H9 (cell line): ENCODE results near the gene CEP350. TPM values are rescaled to one million over a fixed set of nuclear protein-coding genes. Genes with fewer than 3 reads are reported as not detected.

Experiments
- DNase-seq: peaks from one replicate; pipeline ENCODE4 v3.0.0-alpha.2; 2017
- H2AFZ ChIP-seq: one replicate; pipeline ENCODE4 v1.6.1; 2013; ENCODE audit warnings: mild to moderate bottlenecking, low read length, control low read depth, moderate library complexity
- H2AK5ac ChIP-seq: 2 replicates; pipeline ENCODE4 v1.6.1; 2013; ENCODE audit warnings: low read length, control low read depth, mixed read lengths; ENCODE audit not compliant: insufficient read length
- H2BK120ac ChIP-seq: one replicate; pipeline ENCODE4 v1.6.1; 2013; ENCODE audit warnings: low read depth, mild to moderate bottlenecking, low read length, control low read depth, inconsistent platforms; ENCODE audit not compliant: poor library complexity, severe bottlenecking
- H2BK12ac ChIP-seq: 2 replicates; pipeline ENCODE4 v1.6.1; 2013; ENCODE audit warnings: low read length, control low read depth, mixed read lengths, low read depth; ENCODE audit not compliant: insufficient read length
- H2BK15ac ChIP-seq: 2 replicates; pipeline ENCODE4 v1.6.1; 2013; ENCODE audit warnings: low read depth, low read length, control low read depth
- H2BK20ac ChIP-seq: one replicate; pipeline ENCODE4 v1.6.1; 2013; ENCODE audit warnings: low read depth, mild to moderate bottlenecking, low read length, control low read depth, inconsistent platforms; ENCODE audit not compliant: poor library complexity, severe bottlenecking
- H2BK5ac ChIP-seq: 2 replicates; pipeline ENCODE4 v1.6.1; 2013; ENCODE audit warnings: low read length, control low read depth, mixed read lengths; ENCODE audit not compliant: insufficient read length
- H3K14ac ChIP-seq: 2 replicates; pipeline ENCODE4 v1.6.1; 2013; ENCODE audit warnings: low read length, control low read depth; ENCODE audit not compliant: insufficient read depth
- H3K18ac ChIP-seq: 2 replicates; pipeline ENCODE4 v1.6.1; 2013; ENCODE audit warnings: low read depth, mild to moderate bottlenecking, mixed read lengths, low read length, control low read depth; ENCODE audit not compliant: insufficient read length
- H3K23ac ChIP-seq: 2 replicates; pipeline ENCODE4 v1.6.1; 2013; ENCODE audit warnings: low read length, control low read depth, mixed read lengths, low read depth; ENCODE audit not compliant: insufficient read length
- H3K23me2 ChIP-seq: 2 replicates; pipeline ENCODE4 v1.6.1; 2013; ENCODE audit warnings: low read depth, mild to moderate bottlenecking, mixed read lengths, low read length, control low read depth; ENCODE audit not compliant: insufficient read length, poor library complexity, severe bottlenecking
- H3K27ac ChIP-seq: 2 replicates; pipeline ENCODE4 v1.5.1; 2013; ENCODE audit warnings: low read length, control low read depth, mixed read lengths, low read depth; ENCODE audit not compliant: insufficient read length
- H3K27me3 ChIP-seq: 2 replicates; pipeline ENCODE4 v1.6.1; 2013; ENCODE audit warnings: low read length, control low read depth, inconsistent platforms; ENCODE audit not compliant: insufficient read depth
- H3K4ac ChIP-seq: 2 replicates; pipeline ENCODE4 v1.6.1; 2013; ENCODE audit warnings: low read depth, mild to moderate bottlenecking, control low read depth, inconsistent platforms, low read length, moderate library complexity
- H3K4me1 ChIP-seq: 2 replicates; pipeline ENCODE4 v1.6.1; 2013; ENCODE audit warnings: low read length, control low read depth, inconsistent platforms; ENCODE audit not compliant: insufficient read depth
- H3K4me2 ChIP-seq: 2 replicates; pipeline ENCODE4 v1.6.1; 2013; ENCODE audit warnings: low read length, control low read depth, mixed read lengths; ENCODE audit not compliant: insufficient read length, insufficient read depth
- H3K56ac ChIP-seq: 2 replicates; pipeline ENCODE4 v1.6.1; 2013; ENCODE audit warnings: low read depth, mild to moderate bottlenecking, mixed read lengths, low read length, control low read depth; ENCODE audit not compliant: insufficient read length
- H3K79me1 ChIP-seq: 2 replicates; pipeline ENCODE4 v1.6.1; 2013; ENCODE audit warnings: low read depth, mild to moderate bottlenecking, moderate library complexity, low read length, control low read depth, inconsistent platforms; ENCODE audit not compliant: insufficient read depth, poor library complexity, severe bottlenecking
- H3K79me2 ChIP-seq: 2 replicates; pipeline ENCODE4 v1.6.1; 2013; ENCODE audit warnings: low read length, control low read depth, inconsistent platforms; ENCODE audit not compliant: insufficient read depth
- H3K9ac ChIP-seq: 2 replicates; pipeline ENCODE4 v1.6.1; 2013; ENCODE audit warnings: low read length, control low read depth, mixed read lengths; ENCODE audit not compliant: insufficient read length; ENCODE audit errors: extremely low read depth
- H3K9me3 ChIP-seq: one replicate; pipeline ENCODE4 v1.6.1; 2013; ENCODE audit warnings: low read depth, low read length, inconsistent platforms; ENCODE audit not compliant: control insufficient read depth
- H3T11ph ChIP-seq: one replicate; pipeline ENCODE4 v1.6.1; 2013; ENCODE audit warnings: mild to moderate bottlenecking, low read length, control low read depth, inconsistent platforms
- H4K20me1 ChIP-seq: one replicate; pipeline ENCODE4 v1.6.1; 2013; ENCODE audit not compliant: control insufficient read depth, insufficient read length, insufficient read depth
- H4K5ac ChIP-seq: 2 replicates; pipeline ENCODE4 v1.6.1; 2013; ENCODE audit warnings: low read depth, mild to moderate bottlenecking, mixed read lengths, low read length, control low read depth; ENCODE audit not compliant: insufficient read length
- H4K8ac ChIP-seq: replicated peaks from 2 replicates; pipeline ENCODE4 v1.6.1; 2013; ENCODE audit warnings: low read length, control low read depth, mixed read lengths, low read depth; ENCODE audit not compliant: insufficient read length
- H4K91ac ChIP-seq: 2 replicates; pipeline ENCODE4 v1.6.1; 2013; ENCODE audit warnings: low read depth, mild to moderate bottlenecking, moderate library complexity, mixed read lengths, low read length, control low read depth; ENCODE audit not compliant: insufficient read length
- H3K27ac Mint-ChIP-seq, 3 experiments: 2 replicates in 2 of 3; 3 replicates in 1 of 3; pipeline ENCODE4 v1.8.0; 2020 to 2021; ENCODE audit warnings: mixed read lengths in 3 of 3, mild to moderate bottlenecking in 1 of 3, moderate library complexity in 1 of 3
- H3K27me3 Mint-ChIP-seq: 2 replicates; pipeline ENCODE4 v1.8.0; 2021; ENCODE audit warnings: low read depth, mild to moderate bottlenecking, moderate library complexity, mixed read lengths
- H3K36me3 Mint-ChIP-seq, 3 experiments: 2 replicates in 2 of 3; 3 replicates in 1 of 3; pipeline ENCODE4 v1.8.0; 2020 to 2021; ENCODE audit warnings: low read depth in 3 of 3, mixed read lengths in 3 of 3; ENCODE audit not compliant: insufficient read depth in 1 of 3
- H3K4me1 Mint-ChIP-seq, 2 experiments: 2 replicates each; pipeline ENCODE4 v1.8.0; 2020; ENCODE audit warnings: mixed read lengths in 2 of 2
- H3K4me3 Mint-ChIP-seq, 2 experiments: 2 replicates in 1 of 2; 3 replicates in 1 of 2; pipeline ENCODE4 v1.8.0; 2020 to 2021; ENCODE audit warnings: mild to moderate bottlenecking in 2 of 2, mixed read lengths in 2 of 2, moderate library complexity in 1 of 2
- H3K9me3 Mint-ChIP-seq, 2 experiments: 2 replicates in 1 of 2; 3 replicates in 1 of 2; pipeline ENCODE4 v1.8.0; 2020; ENCODE audit warnings: mild to moderate bottlenecking in 2 of 2, mixed read lengths in 2 of 2, moderate library complexity in 1 of 2
- WGBS: extraction: QIAGEN DNeasy Blood & Tissue Kit; methylation state at CpG from one replicate; pipeline ENCODE4 v1.1.7; 2013; ENCODE audit warnings: missing lambda C conversion rate, low lambda C conversion rate, mixed read lengths; ENCODE audit not compliant: insufficient read length; ENCODE audit errors: extremely low coverage; 5-methylcytosine and 5-hydroxymethylcytosine counted together
- total RNA-seq: library from RNA; stranded (reverse); gene quantifications from 2 replicates; pipeline ENCODE4 v1.2.1, GENCODE V29; 2021
- TF ChIP-seq, protein P1 (sequence below): fragments of 200-600 bp; sonication (generic); conservative IDR thresholded peaks from 3 replicates; pipeline ENCODE4 v1.8.0; 2021; ENCODE audit warnings: antibody characterized with exemption, mild to moderate bottlenecking

CEP350 gene
- total RNA-seq, 1 experiment from 2014 or later = 39.2 TPM

GRCh38 chr1:180020017-180020416 lies 65.4 kb downstream of the CEP350 start:
- H3K27me3 ChIP-seq = no peaks in the 10 kb centered on the region
- no CpG with 5 or more reads among the region's 1 CpG for WGBS
- DNase-seq = no peak

More at GRCh38 chr1:180020017-180020416, 65.4 kb downstream of the CEP350 start:
- Histone ChIP-seq H4K8ac (no peak overlapping the region), H3K79me2 (no peaks in the 10 kb centered on the region), H3K9ac (no peak overlapping the region), H3K4ac (no peak overlapping the region), H4K20me1 (no peaks in the 10 kb centered on the region), H3K4me2 (no peak overlapping the region), H3K27ac (no peak overlapping the region), H2AFZ (no peak overlapping the region), H3K18ac (no peak overlapping the region), H3K14ac (no peak overlapping the region), H2AK5ac (no peak overlapping the region), H2BK120ac (no peak overlapping the region), H3K79me1 (no peaks in the 10 kb centered on the region), H4K91ac (no peak overlapping the region), H2BK15ac (no peak overlapping the region), H2BK20ac (no peak overlapping the region), H3K9me3 (no peaks in the 10 kb centered on the region), H3K56ac (no peak overlapping the region), H3T11ph (no peak overlapping the region), H2BK12ac (no peak overlapping the region), H3K4me1 (no peaks in the 10 kb centered on the region), H4K5ac (no peak overlapping the region), H2BK5ac (no peak overlapping the region), H3K23ac (no peak overlapping the region), H3K23me2 (no peaks in the 10 kb centered on the region)
- TF ChIP-seq, protein P1, sequence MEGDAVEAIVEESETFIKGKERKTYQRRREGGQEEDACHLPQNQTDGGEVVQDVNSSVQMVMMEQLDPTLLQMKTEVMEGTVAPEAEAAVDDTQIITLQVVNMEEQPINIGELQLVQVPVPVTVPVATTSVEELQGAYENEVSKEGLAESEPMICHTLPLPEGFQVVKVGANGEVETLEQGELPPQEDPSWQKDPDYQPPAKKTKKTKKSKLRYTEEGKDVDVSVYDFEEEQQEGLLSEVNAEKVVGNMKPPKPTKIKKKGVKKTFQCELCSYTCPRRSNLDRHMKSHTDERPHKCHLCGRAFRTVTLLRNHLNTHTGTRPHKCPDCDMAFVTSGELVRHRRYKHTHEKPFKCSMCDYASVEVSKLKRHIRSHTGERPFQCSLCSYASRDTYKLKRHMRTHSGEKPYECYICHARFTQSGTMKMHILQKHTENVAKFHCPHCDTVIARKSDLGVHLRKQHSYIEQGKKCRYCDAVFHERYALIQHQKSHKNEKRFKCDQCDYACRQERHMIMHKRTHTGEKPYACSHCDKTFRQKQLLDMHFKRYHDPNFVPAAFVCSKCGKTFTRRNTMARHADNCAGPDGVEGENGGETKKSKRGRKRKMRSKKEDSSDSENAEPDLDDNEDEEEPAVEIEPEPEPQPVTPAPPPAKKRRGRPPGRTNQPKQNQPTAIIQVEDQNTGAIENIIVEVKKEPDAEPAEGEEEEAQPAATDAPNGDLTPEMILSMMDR = no peak
- Mint-ChIP-seq H3K4me3 (no peak overlapping the region), H3K4me1 (no peaks in the 10 kb centered on the region), H3K27me3 (no peaks in the 10 kb centered on the region), H3K9me3 (no peaks in the 10 kb centered on the region), H3K36me3 (peaks cover 23 to 60% (median 55%) of the 10 kb centered on the region in 3 experiments), H3K27ac (no peak overlapping the region)
